Suprapubic skin (tissue), 3 donors: ENCODE results near the gene CYP3A4.

Source experiments
- EP300 ChIP-seq: sonication (generic); formaldehyde crosslinking; IDR thresholded peaks from one replicate; pipeline ENCODE4 v1.6.1; 2017; ENCODE audit warnings: antibody characterized with exemption
- POLR2A ChIP-seq, 2 donors: fragments of 450-650 bp; IDR thresholded peaks; one replicate each; pipeline ENCODE4 v1.6.1; 2017; ENCODE audit warnings: antibody characterized with exemption in 2 of 2, mild to moderate bottlenecking in 2 of 2, moderate library complexity in 2 of 2
- TF ChIP-seq, protein P1 (sequence below), 2 donors: fragments of 200-600 bp in 1 of 2; fragments of 450-650 bp in 1 of 2; sonication (generic) in 1 of 2; IDR thresholded peaks; one replicate each; pipeline ENCODE4 v1.5.1; 2016 to 2019; ENCODE audit warnings: antibody characterized with exemption in 2 of 2, mild to moderate bottlenecking in 1 of 2, moderate library complexity in 1 of 2

DNA sequence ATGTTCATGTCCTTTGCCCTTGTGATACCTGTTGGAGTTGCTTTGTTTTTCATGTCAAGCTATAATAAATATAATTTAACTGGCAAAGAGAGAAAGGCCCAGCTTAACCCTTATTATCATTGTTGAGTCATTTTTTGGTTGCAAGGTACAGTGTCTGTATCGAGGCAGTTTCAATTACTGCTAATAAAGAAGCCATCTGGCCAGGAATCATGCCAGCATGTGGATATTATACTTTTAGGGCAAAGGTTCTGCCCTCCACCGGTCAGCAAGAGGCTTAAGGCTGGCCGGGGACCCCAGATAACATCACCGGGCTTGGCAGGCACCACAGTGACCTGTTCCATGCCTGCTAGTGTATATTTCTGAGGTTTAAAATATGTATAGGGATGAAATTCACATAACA is 9.0 kb upstream of the CYP3A4 start:
- TF ChIP-seq, protein P1, sequence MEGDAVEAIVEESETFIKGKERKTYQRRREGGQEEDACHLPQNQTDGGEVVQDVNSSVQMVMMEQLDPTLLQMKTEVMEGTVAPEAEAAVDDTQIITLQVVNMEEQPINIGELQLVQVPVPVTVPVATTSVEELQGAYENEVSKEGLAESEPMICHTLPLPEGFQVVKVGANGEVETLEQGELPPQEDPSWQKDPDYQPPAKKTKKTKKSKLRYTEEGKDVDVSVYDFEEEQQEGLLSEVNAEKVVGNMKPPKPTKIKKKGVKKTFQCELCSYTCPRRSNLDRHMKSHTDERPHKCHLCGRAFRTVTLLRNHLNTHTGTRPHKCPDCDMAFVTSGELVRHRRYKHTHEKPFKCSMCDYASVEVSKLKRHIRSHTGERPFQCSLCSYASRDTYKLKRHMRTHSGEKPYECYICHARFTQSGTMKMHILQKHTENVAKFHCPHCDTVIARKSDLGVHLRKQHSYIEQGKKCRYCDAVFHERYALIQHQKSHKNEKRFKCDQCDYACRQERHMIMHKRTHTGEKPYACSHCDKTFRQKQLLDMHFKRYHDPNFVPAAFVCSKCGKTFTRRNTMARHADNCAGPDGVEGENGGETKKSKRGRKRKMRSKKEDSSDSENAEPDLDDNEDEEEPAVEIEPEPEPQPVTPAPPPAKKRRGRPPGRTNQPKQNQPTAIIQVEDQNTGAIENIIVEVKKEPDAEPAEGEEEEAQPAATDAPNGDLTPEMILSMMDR (IDR thresholded peaks at IDR 0.05): no peak
- no peak for TF ChIP-seq POLR2A (IDR thresholded peaks at IDR 0.05)
- no peak for TF ChIP-seq EP300
